Adrenal gland (tissue), 5 donors: Measurements from ENCODE around the gene PTPRN2.

Experiments used
- POLR2A ChIP-seq, 2 donors: fragments of 450-650 bp; IDR thresholded peaks; one replicate each; pipeline ENCODE4 v1.6.1; 2017; ENCODE audit warnings: antibody characterized with exemption in 2 of 2, mild to moderate bottlenecking in 2 of 2, moderate library complexity in 1 of 2
- TF ChIP-seq, protein P1 (sequence below), 6 experiments: fragments of 450-650 bp in 4 of 6; fragments of 200-600 bp in 2 of 6; sonication (generic) in 1 of 6; IDR thresholded peaks; 1 replicate in 5 of 6; 2 replicates in 1 of 6; pipeline versions ENCODE4 v1.5.1 to v1.8.0; 2016 to 2021; ENCODE audit warnings: antibody characterized with exemption in 6 of 6, mild to moderate bottlenecking in 2 of 6, moderate library complexity in 1 of 6
- donor health status: DM: no; HTN: no; CAD: no.

DNA sequence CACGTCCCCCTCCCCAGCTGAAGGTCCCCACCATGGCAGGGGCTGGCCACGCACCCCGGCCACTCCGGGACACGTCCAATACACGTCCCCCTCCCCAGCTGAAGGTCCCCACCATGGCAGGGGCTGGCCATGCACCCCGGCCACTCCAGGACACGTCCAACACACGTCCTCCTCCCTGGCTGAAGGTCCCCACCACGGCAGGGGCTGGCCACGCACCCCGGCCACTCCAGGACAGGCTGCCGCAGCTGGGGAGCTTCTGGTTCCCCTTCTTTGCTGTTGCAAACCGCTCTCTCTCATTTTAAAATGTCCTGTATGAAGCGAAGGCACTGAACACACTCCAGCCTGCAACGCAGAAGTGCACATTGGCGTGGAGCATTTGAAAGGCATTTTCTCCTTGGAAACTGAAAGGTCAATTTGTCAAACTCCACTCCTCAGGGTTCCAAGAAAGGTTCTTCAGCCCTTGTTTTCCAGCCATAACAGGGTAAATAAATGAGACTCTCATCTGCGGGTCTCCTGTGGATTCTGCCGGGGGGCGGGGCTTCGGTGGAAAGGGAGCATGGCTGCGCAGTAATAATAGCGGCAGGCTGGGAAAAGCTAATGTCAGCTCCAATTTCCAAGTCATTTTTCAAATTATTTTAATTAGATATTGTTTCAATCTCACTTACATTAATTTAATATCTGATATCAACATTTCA is 670.5 kb downstream of the PTPRN2 start:
- TF ChIP-seq, protein P1, sequence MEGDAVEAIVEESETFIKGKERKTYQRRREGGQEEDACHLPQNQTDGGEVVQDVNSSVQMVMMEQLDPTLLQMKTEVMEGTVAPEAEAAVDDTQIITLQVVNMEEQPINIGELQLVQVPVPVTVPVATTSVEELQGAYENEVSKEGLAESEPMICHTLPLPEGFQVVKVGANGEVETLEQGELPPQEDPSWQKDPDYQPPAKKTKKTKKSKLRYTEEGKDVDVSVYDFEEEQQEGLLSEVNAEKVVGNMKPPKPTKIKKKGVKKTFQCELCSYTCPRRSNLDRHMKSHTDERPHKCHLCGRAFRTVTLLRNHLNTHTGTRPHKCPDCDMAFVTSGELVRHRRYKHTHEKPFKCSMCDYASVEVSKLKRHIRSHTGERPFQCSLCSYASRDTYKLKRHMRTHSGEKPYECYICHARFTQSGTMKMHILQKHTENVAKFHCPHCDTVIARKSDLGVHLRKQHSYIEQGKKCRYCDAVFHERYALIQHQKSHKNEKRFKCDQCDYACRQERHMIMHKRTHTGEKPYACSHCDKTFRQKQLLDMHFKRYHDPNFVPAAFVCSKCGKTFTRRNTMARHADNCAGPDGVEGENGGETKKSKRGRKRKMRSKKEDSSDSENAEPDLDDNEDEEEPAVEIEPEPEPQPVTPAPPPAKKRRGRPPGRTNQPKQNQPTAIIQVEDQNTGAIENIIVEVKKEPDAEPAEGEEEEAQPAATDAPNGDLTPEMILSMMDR (IDR thresholded peaks at IDR 0.05), result no peak
- TF ChIP-seq POLR2A (IDR thresholded peaks at IDR 0.05), result no peak
